Vagina (tissue), 2 donors: Measurements from ENCODE around the gene PEA15.

Source experiments
- CTCF ChIP-seq, 3 experiments: fragments of 450-650 bp in 2 of 3; fragments of 200-600 bp in 1 of 3; sonication (generic) in 1 of 3; IDR thresholded peaks; one replicate each; pipeline ENCODE4 v1.5.1; 2017 to 2019; ENCODE audit warnings: antibody characterized with exemption in 3 of 3, mild to moderate bottlenecking in 2 of 3, moderate library complexity in 2 of 3
- POLR2AphosphoS5 ChIP-seq, 2 donors: sonication (generic); formaldehyde crosslinking; IDR thresholded peaks; one replicate each; pipeline ENCODE4 v1.9.0; 2017; ENCODE audit warnings: antibody characterized with exemption in 2 of 2, mild to moderate bottlenecking in 2 of 2, low read depth in 1 of 2; ENCODE audit not compliant: insufficient read depth in 1 of 2

GRCh38 chr1:160208557-160209320 is 3.6 kb downstream of the PEA15 start:
- no peak for TF ChIP-seq CTCF (IDR thresholded peaks at IDR 0.05)
- TF ChIP-seq POLR2AphosphoS5 (IDR thresholded peaks at IDR 0.05; ENCODE audit: insufficient read depth in 1 of 2, low read depth in 1 of 2): no peak
